A549 (cell line): ENCODE measurements around the gene KRTAP4-8. TPM values are rescaled to one million over a fixed set of nuclear protein-coding genes. Genes with fewer than 3 reads are reported as not detected.
A peak's percentile ranks its signal among the peaks of the same experiment; 100 is the strongest.

Experiments used
- ATAC-seq, 2 experiments: fragments of 200-7000 bp in 1 of 2; fragments of >200 bp in 1 of 2; cut with Nextera tagmentation in 1 of 2; cut with Tn5 transposase in 1 of 2; 3 replicates each; pipeline versions ENCODE4 v1.8.0 to v1.9.1; 2018 to 2020; ENCODE audit warnings: mild to moderate bottlenecking in 1 of 2, moderate library complexity in 1 of 2
- CTCF ChIA-PET: fragments of 300-600 bp; sonication (Branson Sonifier 250); formaldehyde crosslinking; extraction: SDS; loops from one replicate; lab custom pipeline; 2021; ENCODE audit warnings: antibody characterized with exemption, inconsistent platforms; lab: Yijun Ruan, JAX
- POLR2A ChIA-PET: fragments of 350-600 bp; formaldehyde crosslinking; extraction: SDS; loops from one replicate; lab custom pipeline; 2021; ENCODE audit warnings: antibody characterized with exemption, inconsistent platforms; lab: Yijun Ruan, JAX
- DNase-seq, 2 experiments: peaks; one replicate each; pipeline versions ENCODE4 v3.0.0 to v3.0.0-alpha.2; 2011 to 2016; ENCODE audit warnings: low read depth in 1 of 2, low spot score in 1 of 2
- FAIRE-seq: peaks from 2 replicates; lab custom pipeline; 2011; peaks lifted over from hg19 to GRCh38; lab: Jason Lieb, UNC
- H3K27ac ChIP-seq, 2 experiments: fragments of >200 bp; sonication (Bioruptor Twin); formaldehyde crosslinking; 3 replicates each; pipeline ENCODE4 v1.5.1; 2016 to 2017
- H3K4me1 ChIP-seq: fragments of >200 bp; sonication (Bioruptor Twin); formaldehyde crosslinking; 3 replicates; pipeline ENCODE4 v1.6.1; 2016
- H3K4me2 ChIP-seq: fragments of >200 bp; sonication (Bioruptor Twin); formaldehyde crosslinking; 3 replicates; pipeline ENCODE4 v1.6.1; 2016
- H3K4me3 ChIP-seq: fragments of >200 bp; sonication (Bioruptor Twin); formaldehyde crosslinking; 3 replicates; pipeline ENCODE4 v1.5.1; 2016
- H3K9me3 ChIP-seq: fragments of >200 bp; sonication (Bioruptor Twin); formaldehyde crosslinking; 3 replicates; pipeline ENCODE4 v1.6.1; 2016
- CHD4 ChIP-seq: fragments of 200-600 bp; sonication (generic); IDR thresholded peaks from 2 replicates; pipeline ENCODE4 v1.6.1; 2016; ENCODE audit warnings: antibody characterized with exemption, mild to moderate bottlenecking, borderline replicate concordance
- E2F6 ChIP-seq: IDR thresholded peaks from 2 replicates; pipeline ENCODE4 v1.6.1; 2012; ENCODE audit warnings: low read depth, borderline replicate concordance
- EHF ChIP-seq: fragments of 250-450 bp; sonication (Bioruptor Pico); IDR thresholded peaks from 2 replicates; pipeline ENCODE4 v1.5.0; 2020; ENCODE audit warnings: mild to moderate bottlenecking
- FOSL2 ChIP-seq, 2 experiments: fragments of 450-650 bp in 1 of 2; fragments of >200 bp in 1 of 2; sonication (Bioruptor Twin) in 1 of 2; formaldehyde crosslinking; IDR thresholded peaks; 2 replicates each; pipeline versions ENCODE4 v1.5.0 to v1.6.1; 2016 to 2020; ENCODE audit warnings: mild to moderate bottlenecking in 1 of 2, moderate library complexity in 1 of 2
- FOXS1 ChIP-seq: fragments of 250-450 bp; sonication (Bioruptor Pico); IDR thresholded peaks from 2 replicates; pipeline ENCODE4 v1.5.0; 2020; ENCODE audit warnings: mild to moderate bottlenecking, moderate library complexity
- HDAC2 ChIP-seq: fragments of 200-600 bp; sonication (generic); IDR thresholded peaks from 2 replicates; pipeline ENCODE4 v1.6.1; 2016
- HMGXB4 ChIP-seq: fragments of 250-450 bp; sonication (Bioruptor Pico); IDR thresholded peaks from 2 replicates; pipeline ENCODE4 v1.5.0; 2021; ENCODE audit warnings: mild to moderate bottlenecking, moderate library complexity, borderline replicate concordance
- HOXB5 ChIP-seq: fragments of 250-450 bp; sonication (Bioruptor Pico); IDR thresholded peaks from 2 replicates; pipeline ENCODE4 v1.5.0; 2020; ENCODE audit warnings: mild to moderate bottlenecking, moderate library complexity
- JUN ChIP-seq, 2 experiments: fragments of >200 bp; sonication (Bioruptor Twin); formaldehyde crosslinking; IDR thresholded peaks; 2 replicates in 1 of 2; 3 replicates in 1 of 2; pipeline ENCODE4 v1.6.1; 2016 to 2017
- JUNB ChIP-seq: fragments of >200 bp; sonication (Bioruptor Twin); formaldehyde crosslinking; IDR thresholded peaks from 2 replicates; pipeline ENCODE4 v1.6.1; 2016
- KDM5A ChIP-seq: fragments of 200-600 bp; sonication (generic); IDR thresholded peaks from 2 replicates; pipeline ENCODE4 v1.6.1; 2016; ENCODE audit warnings: antibody characterized with exemption, mild to moderate bottlenecking
- MAFK ChIP-seq: fragments of 450-650 bp; IDR thresholded peaks from 2 replicates; pipeline ENCODE4 v1.6.1; 2014; ENCODE audit not compliant: partially characterized antibody
- MAX ChIP-seq: IDR thresholded peaks from 2 replicates; pipeline ENCODE4 v1.6.1; 2012
- RAD21 ChIP-seq, 2 experiments: fragments of >200 bp in 1 of 2; sonication (Bioruptor Twin) in 1 of 2; formaldehyde crosslinking in 1 of 2; IDR thresholded peaks in 1 of 2; conservative IDR thresholded peaks in 1 of 2; 2 replicates in 1 of 2; 3 replicates in 1 of 2; pipeline ENCODE4 v1.6.1; 2012 to 2018; ENCODE audit warnings: inconsistent platforms in 1 of 2
- SREBF2 ChIP-seq: fragments of 450-650 bp; IDR thresholded peaks from 2 replicates; pipeline ENCODE4 v1.6.1; 2014; ENCODE audit warnings: mild to moderate bottlenecking, moderate library complexity
- TFCP2L1 ChIP-seq: fragments of 250-450 bp; sonication (Bioruptor Pico); IDR thresholded peaks from 2 replicates; pipeline ENCODE4 v1.5.0; 2021; ENCODE audit warnings: mild to moderate bottlenecking
- TP53 ChIP-seq: fragments of 250-450 bp; sonication (Bioruptor Pico); IDR thresholded peaks from 2 replicates; pipeline ENCODE4 v1.5.0; 2021; ENCODE audit warnings: mild to moderate bottlenecking, moderate library complexity
- ZSCAN20 ChIP-seq: fragments of 250-450 bp; sonication (Bioruptor Pico); IDR thresholded peaks from 2 replicates; pipeline ENCODE4 v1.8.0; 2022; ENCODE audit warnings: mild to moderate bottlenecking, moderate library complexity
- WGBS: methylation state at CpG from one replicate; pipeline ENCODE4 v1.1.6; 2017; ENCODE audit errors: missing lambda C conversion rate; 5-methylcytosine and 5-hydroxymethylcytosine counted together
- polyA plus RNA-seq, 4 experiments: library from polyadenylated mRNA; depleted of rRNA in 3 of 4; stranded (reverse); fragments of >200 nt; fragmentation: RNase III in 1 of 4; extraction: RNeasy Plus Mini Kit Qiagen cat#74134 plus additional on column Dnase treatment in 1 of 4; gene quantifications; 2 replicates in 3 of 4; 3 replicates in 1 of 4; pipeline ENCODE4 v1.2.3, GENCODE V29; 2011 to 2017

The KRTAP4-8 gene
- polyA plus RNA-seq, 2 of the 4 experiments (the other 2 are of a cell fraction): not detected

- CTCF ChIA-PET: interaction anchor here (1.0 kb wide), 1 partner anchor 205 kb away, joined by 3 read pairs; no protein-coding TSS in a partner anchor
- H3K4me3 ChIP-seq: no peak overlapping the region
- TF ChIP-seq KDM5A (no peak), E2F6 (peak; percentile 25; the same call in 1 of the 2 replicates), TFCP2L1 (CRISPR knock-in tag) (no peak), HDAC2 (no peak), TP53 (CRISPR knock-in tag) (no peak), HMGXB4 (CRISPR knock-in tag) (no peak), FOSL2 (IDR thresholded peaks at IDR 0.05) (no peak), FOSL2 (CRISPR knock-in tag; IDR thresholded peaks at IDR 0.05) (no peak), EHF (CRISPR knock-in tag) (no peak), ZSCAN20 (no peak), RAD21 (conservative IDR thresholded peaks at IDR 0.05 in 1 of 2, IDR thresholded peaks at IDR 0.05 in 1 of 2) (0 out of 5 replicates have a peak, but pooled peaks have one; percentile 11), FOXS1 (CRISPR knock-in tag) (0 out of 2 replicates have a peak, but pooled peaks have one; percentile 35), CHD4 (no peak), MAX (peak; percentile 49), SREBF2 (no peak), JUN (IDR thresholded peaks at IDR 0.05) (no peak)
- 80% methylated on average over 1 of the region's 1 CpG for WGBS
- H3K9me3 ChIP-seq: no peaks in the 10 kb centered on the region
- peaks cover 42% of the 10 kb centered on the region for H3K4me1 ChIP-seq
- ATAC-seq (peak in 1 of 2 experiments; percentile 48; a peak in 3 of 6 replicates), FAIRE-seq (peak; percentile 59), DNase-seq (peak; percentile 23 to 52)
- POLR2A ChIA-PET: no interaction called here
- peak overlapping the region in 1 of 2 experiments; percentile 29; a peak in 2 of 6 replicates for H3K27ac ChIP-seq
- peak overlapping the region; percentile 8; the same call in 1 of the 3 replicates for H3K4me2 ChIP-seq
Observed at GRCh38 chr17:41061964-41062363, 36.0 kb downstream of the KRTAP4-8 start.

- Histone ChIP-seq H3K27ac (peak within 1 kb of the TSS; percentile 34 to 70; a peak in 5 of 6 replicates), H3K9me3 (no peaks in the 10 kb centered on the region), H3K4me1 (peaks cover 34% of the 10 kb centered on the region), H3K4me3 (no peak within 1 kb of the TSS), H3K4me2 (peak within 1 kb of the TSS; percentile 43)
- 0 out of 2 replicates have a peak, but pooled peaks have one; percentile 19 for TF ChIP-seq MAX
- TF ChIP-seq HOXB5 (CRISPR knock-in tag): 0 out of 2 replicates have a peak, but pooled peaks have one; percentile 20
- TF ChIP-seq MAFK: peak; percentile 87
- peak; percentile 28; the same call in 1 of the 2 replicates for TF ChIP-seq JUNB
- TF ChIP-seq FOSL2 (IDR thresholded peaks at IDR 0.05): no peak
- TF ChIP-seq FOSL2 (CRISPR knock-in tag; IDR thresholded peaks at IDR 0.05): peak; percentile 57
- TF ChIP-seq E2F6: no peak
- ChIA-PET POLR2A (no interaction called here), CTCF (interaction anchor here (0.7 to 2.5 kb wide), 6 partner anchors 150 to 603 kb away, joined by 3 to 12 read pairs (median 4); no protein-coding TSS in a partner anchor)
- DNase-seq: peak; percentile 49 to 55
- FAIRE-seq: peak; percentile 97
- WGBS: 61% methylated on average over 6 of the region's 6 CpGs
- peak; percentile 55 to 57; a peak in 4 of 6 replicates for ATAC-seq
Observed at GRCh38 chr17:41060052-41060604, 37.8 kb downstream of the KRTAP4-8 start, which contains the start of gene KRTAP2-3. Gene KRTAP2-3 (minus strand): TSS chr17:41060114. CDS start chr17:41060050, 64 bp downstream.
